Suppressor macrophage treated with lipopolysaccharide for 1 hour (primary cell): ENCODE results near the gene ZDHHC19.
"Not testable (repeated sequence)": the region's sequence is repeated elsewhere in the genome, so short reads cannot be mapped to it uniquely, and the experiment has no call there.

ENCODE experiments used
- DNase-seq, 3 donors: peaks; one replicate each; pipeline ENCODE4 v3.0.0-alpha.2; 2020 to 2022

Gene ZDHHC19, protein sequence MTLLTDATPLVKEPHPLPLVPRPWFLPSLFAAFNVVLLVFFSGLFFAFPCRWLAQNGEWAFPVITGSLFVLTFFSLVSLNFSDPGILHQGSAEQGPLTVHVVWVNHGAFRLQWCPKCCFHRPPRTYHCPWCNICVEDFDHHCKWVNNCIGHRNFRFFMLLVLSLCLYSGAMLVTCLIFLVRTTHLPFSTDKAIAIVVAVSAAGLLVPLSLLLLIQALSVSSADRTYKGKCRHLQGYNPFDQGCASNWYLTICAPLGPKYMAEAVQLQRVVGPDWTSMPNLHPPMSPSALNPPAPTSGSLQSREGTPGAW

DNA sequence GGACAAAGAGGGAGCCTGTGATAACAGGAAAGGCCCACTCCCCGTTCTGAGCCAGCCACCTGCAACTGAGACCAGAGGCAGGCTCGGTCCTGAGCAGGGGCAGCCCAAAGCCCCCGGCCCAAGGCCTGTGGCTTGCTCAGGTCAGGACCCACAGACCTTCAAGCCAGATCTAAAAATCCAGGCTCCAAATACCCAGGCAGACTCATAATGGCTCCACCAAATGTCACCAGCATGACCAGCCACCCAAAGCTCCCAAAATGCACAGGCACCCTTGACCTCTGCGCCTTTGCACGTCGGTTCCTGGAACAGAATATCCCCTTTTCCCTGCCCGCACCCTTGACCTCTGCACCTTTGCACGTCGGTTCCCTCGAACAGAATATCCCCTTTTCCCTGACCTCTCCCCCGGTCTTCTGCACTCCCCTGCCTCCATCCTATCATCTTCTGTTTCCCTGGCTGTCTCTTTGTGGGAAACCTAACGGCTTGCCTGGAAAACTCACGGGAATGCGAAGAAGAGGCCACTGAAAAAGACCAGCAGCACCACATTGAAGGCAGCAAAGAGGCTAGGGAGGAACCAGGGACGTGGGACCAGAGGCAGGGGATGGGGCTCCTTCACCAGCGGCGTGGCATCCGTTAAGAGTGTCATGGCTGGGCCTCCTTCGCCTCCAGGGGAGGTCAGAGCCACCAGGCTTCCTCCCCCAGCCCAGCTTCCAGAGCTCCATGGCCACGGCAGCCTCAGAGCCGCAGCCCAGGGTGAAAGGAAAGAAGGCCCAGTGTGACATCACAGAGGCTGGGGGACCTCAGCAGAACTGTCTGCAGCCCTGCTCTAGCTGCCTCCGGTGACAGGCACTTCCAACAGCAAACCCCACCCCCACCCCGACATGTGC, at the start of gene ZDHHC19:
ZDHHC19 (minus strand) TSS at position 728 of the 884 bp plus-strand sequence; CDS start at position 643, 85 bp downstream.
- no peak for DNase-seq

DNA sequence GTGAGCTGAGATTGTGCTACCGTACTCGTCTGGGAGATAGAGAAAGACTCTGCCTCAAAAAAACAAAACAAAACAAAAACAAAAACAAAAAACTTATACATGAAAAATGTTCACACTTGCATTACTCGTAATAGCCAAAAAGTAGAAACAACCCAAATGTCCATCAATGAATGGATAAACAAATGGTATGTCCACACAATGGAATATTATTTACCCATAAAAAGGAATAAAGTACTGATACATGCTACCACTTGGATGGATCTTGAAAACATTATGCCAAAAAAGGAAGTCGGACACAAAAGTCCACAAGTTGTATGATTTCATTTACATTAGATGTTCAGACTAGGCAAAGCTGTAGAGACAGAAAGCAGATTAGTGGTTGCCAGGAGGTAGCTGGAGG, 49.6 kb upstream of the ZDHHC19 start:
- no peak for DNase-seq

DNA sequence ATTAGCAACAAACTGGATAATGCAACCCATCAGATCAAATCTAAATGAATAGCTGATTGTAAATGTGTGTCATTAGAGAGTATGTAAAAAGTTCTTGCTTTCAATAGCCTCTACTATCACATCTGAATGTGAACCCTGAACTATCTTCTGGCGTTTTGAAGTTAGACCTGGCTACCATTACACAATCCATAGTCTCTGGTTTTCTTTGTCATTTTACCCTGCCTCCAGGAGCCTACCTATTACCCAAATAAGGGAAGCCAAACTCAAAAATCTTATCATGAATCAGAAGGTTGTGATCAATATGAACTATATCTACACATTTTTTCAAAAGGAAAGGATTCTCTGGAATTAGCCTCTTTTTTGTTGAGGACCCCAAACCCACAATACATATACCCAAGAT, 44.6 kb upstream of the ZDHHC19 start:
- DNase-seq = peak in 1 of 3 donors; percentile 5

DNA sequence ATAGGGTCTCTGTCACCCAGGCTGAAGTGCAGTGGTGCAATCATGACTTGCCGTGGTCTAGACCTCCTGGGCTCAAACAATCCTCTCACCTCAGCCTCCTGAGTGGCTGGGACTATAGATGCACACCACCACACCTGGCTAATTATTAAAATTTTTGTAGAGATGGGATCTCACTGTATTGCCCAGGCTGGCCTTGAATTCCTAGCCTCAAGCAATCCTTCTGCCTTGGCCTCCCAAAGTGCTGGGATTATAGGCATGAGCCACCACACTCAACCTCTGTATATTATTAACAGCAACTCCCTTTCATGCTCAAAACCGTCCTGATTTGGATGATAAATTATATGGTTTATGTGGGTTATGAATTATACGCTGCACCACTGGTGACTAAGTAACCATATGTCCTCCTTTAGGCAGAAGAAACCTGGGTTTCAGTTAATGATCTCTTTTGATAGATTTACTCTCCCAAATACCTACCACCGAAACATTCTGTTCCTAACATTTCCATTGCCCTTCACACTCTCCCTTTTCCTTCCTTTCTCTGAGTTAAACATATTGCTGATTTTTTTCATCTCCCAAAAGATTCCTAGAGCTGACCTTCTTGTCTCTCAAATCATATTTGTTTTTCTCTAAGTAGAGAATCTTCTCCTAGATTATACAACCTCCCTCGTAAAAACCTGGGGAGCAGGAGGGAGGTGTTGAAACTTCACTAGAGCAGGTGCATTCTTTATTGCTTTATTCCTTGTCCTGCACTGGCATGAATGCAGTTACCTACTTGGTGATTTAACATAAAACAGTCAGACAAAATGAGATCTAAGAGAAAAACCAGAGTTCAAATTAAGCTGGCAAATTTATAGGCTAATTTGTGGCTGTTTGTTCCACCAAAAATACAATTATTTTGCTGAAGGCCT, 43.4 kb upstream of the ZDHHC19 start:
- DNase-seq = peak in 1 of 3 donors; percentile 17

DNA sequence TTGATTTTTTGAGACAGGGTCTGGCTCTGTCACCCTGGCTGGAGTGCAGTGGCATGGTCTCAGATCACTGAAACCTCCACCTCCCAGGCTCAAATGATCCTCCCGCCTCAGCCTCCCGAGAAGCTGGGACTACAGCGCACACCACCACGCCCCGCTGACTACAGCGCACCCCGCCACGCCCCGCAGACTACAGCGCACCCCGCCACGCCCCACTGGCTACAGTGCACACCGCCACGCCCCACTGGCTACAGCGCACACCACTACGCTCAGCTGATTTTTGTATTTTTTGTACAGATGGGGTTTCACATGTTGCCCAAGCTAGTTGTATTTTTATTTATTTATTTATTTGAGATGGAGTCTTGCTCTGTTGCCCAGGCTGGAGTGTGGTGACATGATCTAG, 40.7 kb upstream of the ZDHHC19 start:
- DNase-seq = no peak

DNA sequence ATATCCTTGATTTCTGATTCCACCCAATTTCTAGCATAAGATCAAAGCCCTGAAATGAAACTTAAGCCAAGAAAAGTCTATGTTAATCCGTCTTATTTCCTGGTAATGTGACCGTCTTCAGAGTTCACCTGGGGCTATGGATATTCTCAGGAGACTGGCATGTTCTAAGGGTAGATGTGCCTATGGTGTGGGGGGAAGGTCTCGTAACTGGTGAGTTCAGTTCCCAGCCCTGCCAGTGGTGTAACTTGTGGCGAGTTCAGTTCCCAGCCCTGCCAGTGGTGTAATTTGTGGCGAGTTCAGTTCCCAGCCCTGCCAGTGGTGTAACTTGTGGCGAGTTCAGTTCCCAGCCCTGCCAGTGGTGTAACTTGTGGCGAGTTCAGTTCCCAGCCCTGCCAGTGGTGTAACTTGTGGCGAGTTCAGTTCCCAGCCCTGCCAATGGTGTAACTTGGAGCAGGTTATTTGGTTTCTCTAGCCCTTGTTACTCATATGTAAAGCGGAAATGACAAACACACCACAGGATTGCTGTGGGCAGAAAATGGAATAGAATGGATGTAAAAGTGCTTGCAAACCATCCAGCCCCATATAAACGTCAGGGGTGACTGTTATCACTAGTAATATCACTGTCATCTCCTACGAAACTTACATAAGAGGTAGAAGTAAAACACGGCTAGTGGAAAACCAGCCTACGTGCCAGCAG, 35.6 kb upstream of the ZDHHC19 start:
- DNase-seq = peak; percentile 17 to 55 (median 25)

DNA sequence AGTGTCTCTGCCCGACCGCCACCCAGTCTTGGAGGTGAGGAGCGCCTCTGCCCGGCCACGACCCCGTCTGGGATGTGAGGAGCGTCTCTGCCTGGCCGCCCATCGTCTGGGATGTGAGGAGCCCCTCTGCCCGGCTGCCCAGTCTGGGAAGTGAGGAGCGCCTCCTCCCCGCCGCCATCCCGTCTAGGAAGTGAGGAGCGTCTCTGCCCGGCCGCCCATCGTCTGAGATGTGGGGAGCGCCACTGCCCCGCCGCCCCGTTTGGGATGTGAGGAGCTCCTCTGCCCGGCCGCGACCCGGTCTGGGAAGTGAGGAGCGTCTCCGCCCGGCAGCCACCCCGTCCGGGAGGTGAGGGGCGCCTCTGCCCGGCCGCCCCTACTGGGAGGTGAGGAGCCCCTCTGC, 33.0 kb upstream of the ZDHHC19 start:
- not testable (repeated sequence) for DNase-seq

DNA sequence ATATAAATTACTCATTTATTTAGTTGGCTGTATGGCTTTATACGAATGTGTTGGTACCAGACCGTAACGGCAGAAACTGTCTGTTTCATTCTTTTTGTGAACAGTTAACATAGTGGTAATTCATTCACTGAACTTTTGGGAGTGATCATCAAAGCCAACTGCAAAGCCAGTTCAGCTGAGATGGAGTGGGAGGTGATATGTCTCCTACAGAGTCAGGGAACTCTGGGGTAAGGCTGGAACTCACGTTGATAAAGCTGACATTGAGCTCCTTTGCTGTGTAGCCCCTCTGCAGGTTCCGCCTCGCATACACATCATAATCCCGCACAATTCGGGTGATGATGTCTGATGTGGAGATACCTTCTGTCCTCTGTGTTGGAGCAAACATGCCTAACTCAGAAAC, 30.5 kb upstream of the ZDHHC19 start:
- no peak for DNase-seq

DNA sequence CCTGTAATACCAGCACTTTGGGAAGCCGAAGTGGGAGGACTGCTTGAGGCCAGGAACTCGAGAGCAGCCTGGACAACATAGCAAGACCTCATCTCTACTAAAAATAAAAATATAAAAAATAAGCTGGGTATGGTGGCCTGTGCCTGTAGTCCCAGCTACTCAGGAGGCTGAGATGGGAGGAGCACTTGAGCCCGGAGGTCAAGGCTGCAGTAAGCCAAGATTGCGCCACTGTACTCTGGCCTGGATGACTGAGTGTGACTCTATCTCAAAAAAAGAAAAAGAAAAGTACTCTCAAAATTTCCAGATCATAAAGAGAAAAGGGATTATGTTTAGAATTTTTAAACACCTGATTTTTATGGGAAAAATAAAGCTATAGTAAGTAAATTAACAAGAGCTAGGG, 29.2 kb upstream of the ZDHHC19 start:
- peak in 1 of 3 donors; percentile 17 for DNase-seq

DNA sequence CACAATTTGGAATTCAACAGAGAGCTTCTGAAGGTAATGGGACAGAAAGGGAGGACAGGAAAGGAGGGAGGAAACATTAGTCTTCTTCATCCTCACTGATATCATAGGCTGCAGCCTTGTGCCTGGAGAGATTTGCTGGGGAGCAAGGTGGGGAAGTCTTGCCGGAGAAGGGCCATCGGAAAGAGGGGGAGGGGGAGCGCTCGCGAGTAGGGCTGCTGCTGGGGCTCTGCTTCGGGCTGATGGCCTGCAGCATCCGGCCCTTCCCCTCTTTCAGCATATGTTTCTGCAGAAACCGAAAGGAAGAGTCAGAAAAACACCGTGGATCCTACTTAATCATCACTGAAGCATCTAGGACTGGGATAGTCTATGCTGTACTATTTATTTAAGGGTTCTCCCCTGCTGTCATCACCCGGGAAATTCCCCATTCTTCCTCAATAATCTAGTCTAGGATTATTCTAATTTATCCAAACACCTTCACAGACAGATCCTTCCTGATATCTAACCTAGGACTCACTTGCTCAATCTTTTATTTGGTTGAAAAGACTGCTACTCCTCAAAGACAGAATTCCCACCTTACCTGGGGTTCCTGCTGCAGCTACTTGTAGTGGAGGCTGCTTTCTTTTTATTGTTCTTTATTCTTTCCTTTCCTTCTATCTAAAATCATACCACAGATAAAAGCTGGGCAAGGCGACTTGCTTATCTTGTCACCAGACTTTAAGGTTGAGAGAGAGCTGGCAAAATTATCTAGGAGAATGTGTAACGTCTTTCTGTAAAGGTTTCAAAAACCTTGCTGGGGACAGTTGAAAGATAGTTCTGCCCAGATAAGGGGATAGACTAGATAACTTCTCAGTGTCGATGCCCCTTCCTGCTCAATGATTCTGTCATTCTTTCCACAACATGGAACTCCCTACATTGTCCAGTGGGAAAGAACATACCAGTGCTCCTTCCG, 27.7 kb upstream of the ZDHHC19 start:
- DNase-seq = peak; percentile 42 to 72 (median 62)

DNA sequence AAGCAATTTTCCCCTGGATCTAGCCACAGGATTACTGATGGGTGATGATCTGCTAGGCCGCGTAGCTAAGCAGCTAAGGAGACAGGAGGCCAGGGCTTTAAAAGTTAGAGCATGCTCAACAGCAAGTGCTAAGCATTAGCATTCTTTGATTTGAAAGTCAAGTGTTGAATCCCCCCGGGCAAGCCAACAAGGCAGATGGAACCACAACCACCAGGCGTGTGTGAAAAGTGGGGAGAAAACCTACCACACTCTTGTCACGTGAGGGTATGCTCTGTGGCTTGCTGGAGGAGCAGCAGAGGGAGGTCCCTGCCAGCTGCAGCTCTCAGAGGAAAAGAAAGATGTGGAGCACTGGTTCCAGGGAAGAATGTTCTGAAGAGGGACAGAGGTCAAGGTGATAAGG, 26.0 kb upstream of the ZDHHC19 start:
- DNase-seq = peak in 1 of 3 donors; percentile 6

DNA sequence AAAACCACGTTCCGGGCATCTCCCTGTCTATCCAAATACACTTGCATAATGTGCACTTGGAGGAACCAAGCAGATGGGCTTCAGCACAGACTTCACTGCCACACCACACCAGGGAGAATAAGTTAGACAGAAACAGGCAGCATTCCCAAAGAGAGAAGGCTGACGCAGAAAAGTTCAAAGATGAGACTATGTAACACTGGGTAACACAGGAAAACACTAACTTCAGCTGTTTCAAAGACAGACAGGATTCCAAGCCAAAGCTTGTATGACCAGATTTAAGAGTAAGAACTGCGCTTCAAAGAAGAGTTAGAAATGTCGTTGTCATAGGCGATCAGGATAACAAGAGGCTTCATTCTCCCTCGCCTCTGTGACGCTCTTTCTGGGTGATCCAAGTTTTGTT, 25.0 kb upstream of the ZDHHC19 start:
- DNase-seq = peak in 1 of 3 donors; percentile 16

DNA sequence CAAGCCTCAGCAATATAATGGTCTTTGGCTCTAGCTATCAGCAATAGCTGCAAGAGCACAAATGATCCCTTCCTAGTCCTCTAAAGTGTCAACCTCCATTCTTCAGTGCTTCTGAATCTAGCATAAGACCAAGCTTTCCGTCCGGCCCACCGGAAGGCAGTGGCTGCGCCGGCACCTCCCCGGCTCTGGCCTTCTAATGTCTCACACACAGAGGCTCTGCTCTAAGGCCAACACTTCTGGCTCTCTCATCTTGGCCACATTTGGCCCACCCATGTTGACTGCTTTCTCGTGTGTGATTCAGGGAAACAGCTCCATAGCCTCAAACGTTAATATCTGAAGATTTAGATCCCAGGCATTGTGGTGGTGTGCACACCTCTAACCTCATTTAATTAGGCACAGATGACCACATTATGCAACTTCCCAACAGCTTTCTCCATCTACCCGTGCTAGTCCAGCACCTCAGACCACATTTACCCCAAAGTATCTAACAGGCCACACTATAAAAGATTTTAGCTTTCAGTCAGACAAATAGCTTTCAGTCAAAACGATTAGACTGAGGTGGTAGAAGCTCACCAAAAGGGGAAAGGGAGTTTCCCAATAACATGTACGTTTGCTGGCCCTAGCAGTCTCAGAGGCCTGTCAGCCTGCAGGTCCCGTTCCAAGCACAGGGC, 24.4 kb upstream of the ZDHHC19 start:
- DNase-seq = peak in 1 of 3 donors; percentile 8

DNA sequence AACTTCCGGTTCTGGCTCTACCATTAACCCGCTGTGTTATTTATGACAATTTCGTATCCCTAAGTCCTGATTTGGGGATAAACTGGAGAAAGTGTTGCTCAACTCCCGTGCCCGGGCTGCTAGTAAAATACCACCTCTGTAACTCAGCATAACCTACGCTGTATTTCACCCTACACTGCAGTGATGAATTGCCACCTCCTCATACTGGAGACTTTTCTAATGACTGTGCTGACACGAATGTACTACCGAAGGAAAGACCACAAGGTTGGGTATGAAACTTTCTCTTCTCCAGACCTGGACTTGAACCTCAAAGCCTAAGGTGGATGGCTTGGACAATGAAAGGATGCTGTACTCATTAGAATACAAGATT, 21.7 kb upstream of the ZDHHC19 start:
- DNase-seq = no peak

DNA sequence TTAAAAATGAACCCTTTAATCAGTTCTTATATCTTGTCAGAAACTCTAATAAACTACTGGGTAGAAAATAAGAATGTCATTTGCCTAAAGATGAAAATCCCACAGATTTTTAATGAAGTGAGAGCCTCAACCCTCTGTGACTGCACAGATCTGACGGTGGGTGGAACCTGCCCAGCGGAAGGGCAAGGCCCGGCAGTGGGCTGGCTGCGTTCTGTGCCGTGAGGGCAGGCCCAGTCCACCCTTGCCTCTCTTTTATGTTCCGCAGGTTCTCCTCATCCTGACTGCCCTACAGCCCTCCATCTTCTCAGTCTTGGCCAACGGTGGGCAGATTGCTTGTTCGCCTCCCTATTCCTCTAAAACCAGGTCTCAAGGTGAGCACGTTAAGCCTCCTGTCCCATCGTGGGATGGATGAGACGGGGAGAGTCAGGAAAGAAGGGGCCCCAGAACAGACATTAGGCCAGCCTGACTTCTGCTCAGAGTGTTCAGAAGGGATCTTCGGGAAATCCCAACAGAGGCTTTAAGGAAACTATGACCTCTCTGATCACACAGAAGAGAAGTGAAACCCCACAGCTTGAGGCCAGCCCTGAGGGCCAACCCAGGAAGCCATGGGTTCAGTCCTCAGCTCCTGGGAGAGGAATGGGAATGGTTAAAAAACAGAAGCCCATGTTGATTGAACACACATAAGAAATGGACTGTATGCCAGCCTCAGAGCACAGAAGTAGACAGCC, 21.1 kb upstream of the ZDHHC19 start:
- peak; percentile 83 to 89 (median 85) for DNase-seq

DNA sequence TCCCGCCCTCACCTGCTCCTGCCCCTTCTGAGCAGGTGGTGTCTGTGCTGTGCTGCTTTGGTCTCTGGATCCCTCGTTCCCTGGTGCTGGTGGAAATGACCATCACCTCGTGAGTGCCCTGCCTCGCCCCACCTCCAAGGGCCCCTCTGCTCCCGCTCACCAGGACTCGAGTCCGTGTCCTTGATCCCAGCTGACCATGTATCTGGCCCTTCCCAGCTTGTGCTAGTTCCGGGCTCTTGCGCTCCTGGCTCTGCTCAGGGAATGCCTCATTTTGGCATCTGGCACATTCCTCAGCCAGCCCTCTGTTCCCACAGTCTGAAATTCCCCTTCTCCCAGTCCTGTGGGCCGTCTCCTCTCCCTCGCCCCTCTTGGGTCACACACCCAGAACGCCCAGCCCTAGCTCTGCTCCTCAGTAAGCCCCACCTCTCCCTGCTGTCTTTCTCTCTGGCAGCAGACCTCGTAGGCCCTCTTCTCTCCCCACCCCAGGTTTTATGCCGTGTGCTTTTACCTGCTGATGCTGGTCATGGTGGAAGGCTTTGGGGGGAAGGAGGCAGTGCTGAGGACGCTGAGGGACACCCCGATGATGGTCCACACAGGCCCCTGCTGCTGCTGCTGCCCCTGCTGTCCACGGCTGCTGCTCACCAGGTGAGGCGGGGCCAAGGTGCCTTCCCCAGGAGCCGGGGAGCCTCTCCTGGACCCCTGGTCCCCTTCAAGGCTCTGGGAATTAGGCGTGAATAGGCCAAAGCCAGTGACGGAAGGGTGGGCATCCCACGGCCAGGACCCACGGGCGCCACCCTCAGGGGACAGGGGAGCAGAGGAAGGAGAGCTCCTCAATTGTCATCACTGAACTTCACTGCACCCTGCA, 16.7 kb upstream of the ZDHHC19 start:
- DNase-seq = no peak

DNA sequence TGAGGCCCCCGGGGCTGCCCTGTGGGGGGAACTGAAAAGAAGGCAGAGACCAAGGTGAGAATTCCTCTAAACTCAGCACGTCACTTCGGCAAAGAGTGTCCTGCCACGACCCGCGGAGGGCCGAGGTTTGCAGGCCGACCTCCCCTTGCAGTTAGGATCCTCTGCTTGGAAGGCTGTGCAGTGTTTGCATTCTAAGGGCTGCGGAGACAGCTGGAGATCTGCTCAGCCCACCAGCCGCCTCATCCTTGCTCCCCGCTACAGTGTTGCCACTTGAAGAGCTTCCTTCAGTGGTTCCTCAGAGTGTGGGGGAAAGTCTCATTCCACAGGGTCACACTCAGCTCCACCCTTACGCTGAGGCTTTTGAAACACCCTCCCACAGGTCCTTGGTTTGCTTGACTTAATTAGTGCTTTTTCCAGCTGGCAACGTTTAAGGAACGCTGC, 15.9 kb upstream of the ZDHHC19 start:
- no peak for DNase-seq

DNA sequence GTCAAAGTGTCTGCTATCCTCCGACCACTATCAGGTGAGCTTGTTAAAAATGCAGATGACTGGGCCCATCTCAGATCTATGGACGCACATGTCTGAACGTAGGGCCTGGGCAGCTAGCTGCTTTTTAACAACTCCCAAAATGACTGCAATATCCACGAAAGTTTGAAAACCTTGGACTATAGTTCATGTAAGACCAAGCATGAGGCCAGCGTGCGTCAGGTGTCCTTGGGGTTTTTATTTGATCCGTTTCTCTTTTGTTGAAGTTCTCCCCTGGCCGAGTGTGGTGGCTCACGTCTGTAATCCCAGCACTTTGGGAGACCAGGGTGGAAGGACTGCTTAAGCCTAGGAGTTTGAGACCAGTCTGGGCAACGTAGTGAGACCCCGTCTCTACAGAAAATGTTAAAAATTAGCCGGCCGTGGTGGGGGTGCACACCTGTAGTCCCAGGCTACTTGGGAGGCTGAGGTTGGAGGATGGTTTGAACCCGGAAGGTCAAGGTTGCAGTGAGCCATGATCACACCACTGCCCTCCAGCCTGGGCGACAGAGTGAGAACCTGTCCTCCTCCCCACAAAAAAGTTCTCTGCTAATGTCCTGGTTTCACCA, 14.7 kb upstream of the ZDHHC19 start:
- DNase-seq = no peak
